CD4-positive, alpha-beta T cell treated with Interleukin-6 at 100 ng/mL for 8 hours (primary cell): ENCODE data around the gene JAKMIP3.

Source experiments
- DNase-seq: peaks from one replicate; pipeline ENCODE4 v3.0.0-alpha.2; 2020; ENCODE audit warnings: mixed read lengths, low spot score

Gene JAKMIP3

DNA sequence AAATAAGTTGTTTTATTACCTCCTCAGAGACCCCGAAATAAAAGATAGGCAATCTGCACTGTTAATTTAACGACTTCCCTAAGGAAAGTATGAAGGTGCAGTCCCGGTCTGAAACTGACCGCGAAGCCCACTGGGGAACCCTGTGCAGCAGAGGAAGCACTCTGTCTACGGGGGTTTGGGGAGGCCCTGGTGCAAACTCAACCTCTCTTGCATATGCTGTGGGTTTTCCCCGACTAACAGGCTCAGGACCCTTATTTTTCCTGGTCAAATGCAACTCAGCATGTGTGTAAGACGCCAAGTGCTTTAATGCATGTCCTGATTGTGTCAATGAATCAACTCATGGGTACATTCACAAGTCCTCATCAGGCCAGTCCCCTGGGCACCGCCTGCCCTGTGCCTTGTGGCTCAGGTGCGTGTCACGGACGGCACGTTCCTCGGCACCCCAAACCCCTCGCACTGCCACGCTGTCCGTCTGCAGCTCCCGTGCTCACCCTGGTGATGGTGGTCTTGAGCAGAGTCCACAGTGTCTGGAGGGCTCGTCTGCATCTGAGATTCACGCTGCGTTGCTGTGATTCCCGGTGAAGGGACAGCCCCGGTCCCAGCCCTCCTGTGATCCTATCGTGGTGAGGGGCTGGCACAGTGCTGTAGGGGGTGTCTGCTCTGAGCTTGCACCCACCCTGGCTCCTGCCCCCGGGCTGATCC lies 33.8 kb downstream of the JAKMIP3 start:
- DNase-seq: no peak

DNA sequence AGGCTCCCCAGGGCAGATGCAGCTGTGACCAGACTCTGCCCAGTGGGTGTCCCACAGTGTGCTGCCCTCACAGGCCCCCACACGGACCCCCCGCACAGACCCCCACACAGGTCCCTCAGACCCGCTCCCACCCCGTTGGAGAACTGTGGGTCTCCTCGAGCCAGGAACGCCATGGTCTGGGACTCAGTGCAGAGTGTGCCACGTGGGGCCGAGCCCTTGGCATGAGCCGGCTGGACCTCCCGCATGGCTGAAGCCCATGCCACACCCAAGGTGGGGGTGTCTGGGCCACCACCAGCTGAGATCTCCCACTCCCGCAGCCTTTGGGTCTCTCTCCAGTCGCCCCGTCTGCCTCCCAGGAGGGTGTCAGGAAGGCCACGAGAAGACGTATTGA lies 34.3 kb downstream of the JAKMIP3 start:
- DNase-seq: no peak

DNA sequence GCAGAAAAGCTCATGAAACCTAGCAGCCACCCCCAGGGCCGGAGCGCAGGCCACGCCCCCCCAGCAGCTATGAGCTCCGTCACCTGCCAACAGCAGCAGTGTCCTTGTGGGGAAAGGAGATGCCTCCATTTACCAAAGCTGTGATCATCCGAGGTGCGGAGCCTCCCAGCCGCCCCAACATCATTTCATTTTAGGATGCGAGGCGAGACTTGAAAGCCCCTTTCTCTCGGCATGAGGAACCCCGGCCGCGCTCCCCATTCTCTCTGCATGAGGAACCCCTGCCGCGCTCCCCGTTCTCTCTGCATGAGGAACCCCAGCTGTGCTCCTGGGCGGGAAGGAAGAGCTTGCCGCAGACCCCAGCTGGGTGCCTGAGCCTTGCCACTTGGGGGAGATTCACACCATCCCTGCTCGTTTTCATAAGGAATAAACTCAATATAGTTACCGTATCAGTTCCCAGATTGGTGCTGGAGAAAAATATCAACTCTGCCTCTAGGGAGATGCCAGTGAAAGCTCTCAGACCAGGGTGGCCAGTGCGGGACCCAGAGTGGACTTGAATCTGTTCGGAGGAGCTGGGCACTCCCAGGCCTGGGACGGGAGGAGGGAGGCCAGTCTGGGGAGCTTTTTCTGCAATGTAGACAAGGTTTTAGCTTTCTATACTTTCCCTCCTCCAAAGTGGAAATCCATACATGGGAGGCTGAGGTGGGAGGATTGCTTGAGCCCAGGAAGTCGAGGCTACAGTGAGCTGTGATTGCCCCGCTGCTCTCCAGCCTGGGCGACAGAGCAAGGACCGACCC lies 35.0 kb downstream of the JAKMIP3 start:
- DNase-seq: no peak

DNA sequence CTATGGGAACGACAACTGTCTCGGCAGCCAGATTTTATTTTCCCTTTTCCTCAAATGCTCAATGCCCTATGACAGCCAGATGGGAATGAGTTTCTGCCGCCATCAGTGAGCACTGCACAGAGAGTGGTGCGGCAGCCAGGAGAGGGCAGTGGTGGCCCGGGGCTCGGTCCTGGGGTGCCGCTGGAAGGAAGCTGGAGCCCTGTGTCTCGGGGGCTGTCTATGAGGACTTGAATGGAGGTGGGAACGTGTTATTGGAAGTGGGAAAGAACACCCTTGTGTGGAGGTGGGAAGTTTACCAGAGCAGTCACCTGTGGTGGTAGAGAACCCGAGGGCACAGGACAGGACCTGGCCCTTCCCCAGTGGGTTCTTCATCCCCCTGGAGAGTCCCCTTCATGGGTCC lies 35.8 kb downstream of the JAKMIP3 start:
- DNase-seq: no peak

DNA sequence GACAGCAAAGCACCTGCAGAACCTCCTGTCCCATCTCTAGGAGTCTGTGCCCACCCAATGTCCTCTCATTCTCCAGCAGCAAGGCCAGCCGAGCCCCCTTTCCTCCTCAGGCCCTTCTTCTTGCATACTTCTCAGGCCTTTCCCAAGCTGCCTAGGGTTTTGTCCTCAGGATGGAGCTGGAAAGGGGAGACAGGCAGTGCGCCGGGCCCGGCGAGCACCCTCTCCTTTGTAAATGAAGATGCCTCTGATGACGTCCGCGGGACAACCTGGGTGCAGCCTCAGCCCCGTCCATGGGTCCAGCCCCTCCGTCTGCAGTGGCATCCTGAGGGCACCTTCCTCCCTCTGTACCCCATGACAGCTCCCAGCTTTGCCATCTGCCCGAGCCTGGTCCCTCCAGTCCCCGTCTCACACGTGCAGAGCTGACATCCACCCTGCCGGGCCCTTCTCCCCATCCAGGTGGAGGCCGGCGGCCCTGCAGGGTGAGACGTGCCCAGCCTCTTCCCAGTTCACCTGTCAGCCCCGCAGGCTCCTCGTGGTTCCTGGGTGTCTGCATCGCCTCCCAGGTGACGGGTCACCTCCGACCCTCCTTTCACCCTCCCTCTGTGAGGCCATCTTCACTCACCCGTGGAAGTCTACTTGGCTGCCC lies 36.4 kb downstream of the JAKMIP3 start:
- DNase-seq: no peak

DNA sequence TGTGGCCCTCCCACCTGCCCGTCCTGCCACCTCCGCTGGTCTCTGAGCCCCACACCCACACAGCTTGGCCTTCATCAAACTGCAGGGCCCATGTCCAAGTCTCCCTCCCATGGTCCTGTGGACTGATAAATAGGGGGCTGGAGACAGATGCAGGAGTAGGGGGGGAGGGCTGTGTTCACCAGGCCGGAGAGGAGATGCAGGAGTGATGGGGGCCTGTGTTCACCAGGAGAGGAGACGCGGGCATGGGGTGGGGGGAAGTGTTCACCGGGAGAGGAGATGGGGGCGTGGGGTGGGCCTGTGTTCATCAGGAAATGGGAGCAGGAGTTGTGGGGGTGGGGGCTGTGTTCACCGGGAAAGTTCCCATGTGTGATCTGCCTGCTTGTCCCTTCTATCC lies 37.0 kb downstream of the JAKMIP3 start:
- no peak for DNase-seq

DNA sequence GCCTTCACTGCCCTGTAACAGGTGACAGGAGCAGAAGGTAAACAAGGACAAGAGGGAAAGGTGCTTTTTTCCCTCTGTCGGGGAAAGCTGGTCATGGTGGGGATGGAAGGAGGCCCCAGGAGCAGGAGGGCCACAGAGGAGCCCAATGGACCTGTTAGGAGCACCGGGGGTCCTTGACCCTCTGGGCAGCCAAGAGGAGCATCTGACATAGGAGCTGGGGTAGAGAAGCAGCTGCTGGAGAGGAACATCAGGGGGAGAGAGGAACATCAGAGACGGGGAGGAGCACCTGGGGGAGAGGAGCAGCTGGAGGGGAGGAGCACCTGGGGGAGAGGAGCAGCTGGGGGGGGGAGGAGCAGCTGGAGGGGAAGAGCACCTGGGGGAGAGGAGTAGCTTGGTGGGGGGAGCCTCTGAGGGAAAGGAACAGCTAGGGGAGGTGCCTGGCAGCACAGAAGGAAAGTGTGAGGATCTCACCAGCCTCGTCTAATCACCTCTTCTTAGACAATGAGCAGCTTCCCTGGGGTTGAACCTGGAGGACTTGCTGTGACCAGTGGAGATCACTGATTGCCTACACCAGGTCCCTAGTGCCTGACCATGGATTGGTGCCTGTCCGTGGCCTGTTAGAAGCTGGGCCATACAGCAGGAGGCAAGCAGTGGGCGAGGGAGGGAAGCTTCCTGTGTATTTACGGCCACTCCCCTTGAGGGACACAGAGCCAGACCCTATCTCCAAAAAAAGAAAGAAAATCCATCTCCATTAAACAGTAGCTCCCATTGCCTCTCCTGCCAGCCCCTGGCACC lies 37.6 kb downstream of the JAKMIP3 start:
- DNase-seq: no peak

DNA sequence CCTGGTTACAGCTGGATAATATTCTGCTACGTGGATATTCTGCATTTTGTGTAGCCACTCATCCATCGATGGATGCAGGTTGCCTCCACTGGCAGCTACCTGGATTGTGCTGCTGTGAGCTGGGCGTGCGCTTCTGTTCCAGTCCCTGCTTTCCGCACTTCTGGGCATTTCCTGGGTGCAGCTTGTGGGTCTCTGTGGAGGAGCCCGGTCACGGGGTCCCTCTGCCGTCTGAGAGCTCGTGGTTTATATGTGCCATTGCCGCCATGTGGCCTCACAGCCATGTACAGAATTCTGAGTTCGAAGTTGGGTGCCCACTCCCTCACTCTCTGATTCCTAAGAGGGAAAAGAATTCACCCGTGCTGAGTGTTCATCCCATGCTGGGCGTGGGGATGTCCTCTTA lies 38.3 kb downstream of the JAKMIP3 start:
- DNase-seq: no peak

DNA sequence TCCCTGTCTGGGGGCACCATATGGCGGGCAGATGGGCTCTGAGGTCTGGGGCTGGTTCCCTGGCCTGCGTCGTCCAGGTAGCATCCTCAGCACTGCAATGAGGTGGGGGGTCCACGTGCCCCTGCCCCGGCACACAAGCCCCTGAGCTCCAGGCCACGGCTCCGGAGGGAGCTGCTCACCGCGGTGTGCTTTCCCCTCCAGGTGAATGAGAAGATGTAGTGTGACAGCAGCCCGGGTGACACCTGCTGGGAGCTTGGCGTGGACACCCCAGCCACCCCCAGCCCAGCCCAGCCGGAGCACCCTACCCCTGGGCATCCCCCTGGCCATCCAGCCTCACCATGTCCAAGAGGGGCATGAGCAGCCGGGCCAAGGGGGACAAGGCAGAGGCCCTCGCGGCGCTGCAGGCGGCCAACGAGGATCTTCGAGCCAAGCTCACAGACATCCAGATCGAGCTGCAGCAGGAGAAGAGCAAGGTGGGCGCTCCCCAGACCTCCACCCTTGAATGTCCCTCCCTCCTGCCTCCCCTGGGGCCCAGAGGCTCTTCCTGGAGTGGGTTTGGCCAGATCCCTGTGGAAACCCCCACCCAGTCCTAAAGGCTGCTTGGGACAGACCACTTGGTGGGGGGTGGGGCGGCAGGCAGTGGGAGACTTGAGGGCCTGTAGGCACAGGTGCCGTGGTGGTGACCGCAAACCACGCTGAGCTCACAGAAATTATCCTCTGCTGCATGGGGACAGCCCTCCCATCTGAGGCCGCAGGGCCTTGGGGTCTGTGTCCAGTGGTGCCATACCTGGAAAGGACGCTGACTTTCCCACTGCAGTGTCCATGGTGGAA lies 38.9 kb downstream of the JAKMIP3 start:
- no peak for DNase-seq

DNA sequence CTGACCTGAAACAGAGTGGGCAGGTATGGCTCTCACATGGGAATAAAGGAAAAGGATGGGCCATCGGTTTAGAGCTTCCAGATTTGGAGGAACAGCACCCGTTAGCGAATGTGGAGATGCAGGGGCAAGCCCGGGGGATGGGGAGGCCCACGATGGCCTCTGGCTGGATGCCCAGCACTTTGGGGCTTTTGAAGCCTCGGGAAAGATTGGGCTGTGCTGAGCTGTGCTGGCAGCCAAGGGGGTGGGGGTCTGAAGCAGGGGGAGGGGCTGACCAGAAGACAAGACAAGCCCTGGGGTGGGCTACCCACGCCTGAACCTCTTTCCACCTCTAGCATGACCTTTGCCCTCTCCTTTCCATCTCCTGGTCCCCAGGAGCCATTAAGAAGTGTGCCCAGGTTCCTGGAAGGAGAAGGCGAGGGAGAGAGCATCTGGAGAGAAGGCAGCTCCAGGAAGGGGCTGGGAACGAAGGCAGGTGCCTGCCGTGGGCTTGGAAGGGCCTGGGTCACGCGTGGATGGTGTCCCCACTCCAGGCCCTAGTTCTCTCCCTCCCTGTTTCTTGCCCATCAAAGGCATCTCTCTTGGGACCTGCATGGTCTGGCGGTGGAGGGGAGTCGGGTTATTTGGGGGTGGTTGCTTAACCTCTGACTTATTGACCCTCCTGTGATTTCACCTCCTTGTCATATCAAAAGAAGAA lies 39.7 kb downstream of the JAKMIP3 start:
- DNase-seq: no peak

DNA sequence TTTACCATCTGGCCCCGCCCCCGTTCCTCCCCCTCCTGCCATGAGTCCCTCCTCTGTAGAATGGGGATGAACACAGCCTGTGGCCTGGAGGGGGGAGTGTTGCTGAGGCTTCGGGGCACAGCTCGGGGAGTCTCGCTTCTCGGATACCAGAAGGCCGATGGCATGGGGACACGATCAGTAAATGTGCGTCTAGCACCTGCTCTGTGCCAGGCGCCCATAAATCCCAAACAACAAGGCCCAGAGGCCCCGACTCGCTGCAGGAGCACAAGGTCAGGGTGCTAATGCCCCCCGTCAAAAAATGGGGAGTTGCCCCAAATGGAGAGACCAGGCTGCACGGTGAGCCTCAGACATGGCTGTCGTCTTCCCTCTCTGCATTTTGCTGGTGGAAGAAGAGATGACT lies 40.7 kb downstream of the JAKMIP3 start:
- no peak for DNase-seq

DNA sequence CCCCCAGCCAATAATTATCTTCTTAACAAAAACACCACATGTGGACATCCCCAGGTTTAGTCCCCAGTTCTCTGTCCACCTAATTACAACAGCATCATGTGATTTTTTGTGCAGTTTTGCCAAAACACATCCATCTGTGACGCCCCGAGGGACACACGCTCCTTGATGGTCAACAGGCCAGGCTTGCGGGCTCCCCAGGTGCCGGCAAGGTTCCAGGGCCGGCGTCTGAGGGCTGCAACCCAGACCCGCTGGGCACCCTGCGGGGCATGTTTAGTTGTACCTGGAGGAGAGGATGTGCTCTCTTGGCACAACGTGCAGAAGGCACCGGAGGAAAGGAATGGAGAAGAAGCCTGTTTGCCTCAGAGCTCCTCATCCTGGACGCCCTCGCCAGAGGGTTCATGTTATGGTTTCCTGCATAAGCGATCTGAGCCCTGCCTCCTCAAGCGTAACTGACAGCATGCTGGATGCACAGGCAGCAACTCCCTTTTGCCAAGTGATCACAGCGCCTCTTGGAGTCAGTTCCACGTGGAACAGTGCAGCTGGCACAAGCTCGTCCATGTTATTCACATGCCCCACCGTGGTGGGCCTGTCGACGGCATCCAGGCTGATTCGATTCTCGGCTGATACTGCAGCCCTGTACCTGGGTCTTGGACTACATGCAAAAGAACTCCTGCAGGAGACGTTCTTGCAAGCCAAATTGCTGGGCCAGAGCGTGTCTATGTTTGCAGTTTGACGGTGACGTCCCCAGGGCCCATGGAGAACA lies 41.6 kb downstream of the JAKMIP3 start:
- no peak for DNase-seq

DNA sequence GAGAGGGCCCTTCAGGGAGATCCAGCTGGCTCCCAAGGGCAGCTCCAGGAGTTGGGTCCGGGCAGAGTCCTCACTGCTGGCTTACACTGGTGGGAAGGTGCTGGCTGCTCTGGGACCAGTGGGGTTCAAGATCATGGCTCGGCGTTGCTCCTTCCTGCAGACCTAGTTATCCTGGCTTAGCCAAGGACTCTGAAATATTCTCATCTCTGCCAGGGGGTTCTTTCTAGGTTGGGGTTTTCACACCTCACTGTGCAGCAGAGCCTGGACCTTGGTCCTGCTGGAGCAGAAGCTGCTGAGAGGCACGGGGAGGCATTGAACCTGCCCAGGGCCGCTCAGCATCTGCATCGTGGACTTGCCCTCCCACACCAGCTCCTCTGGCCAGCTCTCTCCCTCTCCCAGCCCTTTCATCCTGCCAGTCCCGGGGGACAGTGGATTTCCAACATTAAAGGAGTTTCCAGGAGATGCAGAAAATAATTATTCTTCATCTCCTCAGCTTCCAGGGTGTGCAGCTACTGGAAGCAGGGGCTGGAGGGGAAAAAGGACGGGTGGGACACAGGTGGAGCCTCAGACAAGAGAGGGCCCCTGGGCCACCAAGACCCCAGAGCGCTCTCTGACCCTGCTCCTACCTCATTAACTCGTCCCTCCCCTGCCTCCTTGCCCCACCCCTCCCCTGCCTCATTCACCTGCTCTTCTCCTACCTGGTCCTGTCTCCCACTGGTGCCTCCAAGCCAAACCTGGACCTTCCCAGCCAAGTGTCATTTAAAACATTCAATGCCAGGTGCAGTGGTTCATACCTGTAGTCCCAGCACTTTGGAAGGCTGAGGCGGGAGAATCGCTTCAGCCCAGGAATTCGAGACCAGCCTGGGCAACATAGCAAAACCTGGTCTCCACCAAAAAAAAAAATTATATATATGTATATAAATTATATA lies 42.5 kb downstream of the JAKMIP3 start:
- DNase-seq: no peak

DNA sequence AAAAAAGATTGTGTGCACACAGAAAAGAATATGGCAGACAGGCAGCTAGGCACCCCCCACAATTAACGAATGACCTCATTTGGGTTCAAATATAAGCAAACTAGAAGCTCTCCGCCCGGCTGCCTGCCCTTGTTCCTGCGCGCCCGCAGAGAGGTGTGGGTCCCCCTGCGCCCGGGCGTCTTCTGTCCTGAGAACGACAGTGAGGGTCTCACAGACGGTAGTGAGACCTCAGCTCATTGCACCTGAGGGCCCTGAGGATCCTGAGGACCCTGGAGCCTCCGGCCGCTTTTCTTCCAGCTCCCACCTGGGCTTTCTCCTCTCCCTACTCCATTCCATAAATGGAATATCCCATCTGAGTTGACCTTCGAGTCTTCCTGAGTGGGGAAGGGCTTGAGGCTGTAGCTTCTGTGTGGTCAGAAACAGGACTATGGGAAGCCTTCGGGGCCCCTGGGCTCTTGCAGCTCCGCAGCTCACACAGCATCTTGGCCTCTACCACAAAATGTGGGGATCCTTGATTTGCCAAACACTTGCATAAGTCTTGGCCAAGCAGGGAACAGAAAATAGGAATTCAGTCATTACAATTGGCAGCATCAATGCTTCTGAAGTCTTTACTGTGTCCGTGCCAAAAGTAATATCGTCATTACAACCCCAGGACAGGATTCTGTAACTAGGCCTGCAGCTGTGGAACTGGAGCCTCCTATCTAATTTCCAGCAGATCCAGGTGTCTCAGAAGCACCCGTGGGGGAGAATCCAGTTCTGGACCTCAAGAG lies 43.8 kb downstream of the JAKMIP3 start:
- DNase-seq: no peak

DNA sequence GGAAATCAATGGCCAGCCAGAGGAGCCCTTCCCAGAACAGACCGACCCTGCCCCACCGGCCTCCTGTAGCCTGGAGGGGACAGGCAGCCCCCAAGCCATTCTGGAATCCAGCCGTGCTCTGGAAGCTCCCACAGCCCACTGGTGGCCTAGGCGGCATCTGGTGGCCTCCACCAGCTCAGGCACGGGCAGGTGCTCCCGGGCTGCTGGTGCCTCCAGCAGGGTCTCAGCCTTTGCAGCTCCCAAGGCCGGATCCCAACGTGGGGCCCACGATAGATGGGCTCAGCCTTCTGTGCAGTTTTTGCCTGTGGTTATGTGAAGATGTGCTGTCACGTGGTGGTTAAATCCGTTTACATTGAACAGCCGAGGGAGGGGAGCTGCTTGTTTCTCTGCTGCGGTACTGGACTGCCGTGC lies 44.4 kb downstream of the JAKMIP3 start:
- DNase-seq: no peak

DNA sequence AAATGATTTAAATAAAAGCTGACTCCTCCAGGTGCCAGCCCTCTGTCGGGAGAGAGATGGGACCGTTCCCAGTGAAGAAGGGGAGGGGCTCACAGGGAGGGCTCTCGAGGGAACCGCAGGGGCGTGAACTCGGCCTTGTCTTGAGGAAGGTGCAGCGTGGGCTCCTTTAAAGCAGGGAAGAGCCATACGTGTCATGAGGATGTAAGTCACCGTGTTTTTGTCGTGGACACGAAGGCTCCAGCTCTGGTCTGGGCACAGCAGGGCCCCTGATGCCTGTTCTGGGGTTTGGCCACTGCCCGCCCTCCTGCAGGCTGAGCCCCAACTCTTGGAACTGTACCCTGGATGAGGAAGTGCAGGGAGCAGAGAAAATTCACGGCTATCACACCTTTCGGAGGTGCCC lies 45.0 kb downstream of the JAKMIP3 start:
- DNase-seq: no peak

DNA sequence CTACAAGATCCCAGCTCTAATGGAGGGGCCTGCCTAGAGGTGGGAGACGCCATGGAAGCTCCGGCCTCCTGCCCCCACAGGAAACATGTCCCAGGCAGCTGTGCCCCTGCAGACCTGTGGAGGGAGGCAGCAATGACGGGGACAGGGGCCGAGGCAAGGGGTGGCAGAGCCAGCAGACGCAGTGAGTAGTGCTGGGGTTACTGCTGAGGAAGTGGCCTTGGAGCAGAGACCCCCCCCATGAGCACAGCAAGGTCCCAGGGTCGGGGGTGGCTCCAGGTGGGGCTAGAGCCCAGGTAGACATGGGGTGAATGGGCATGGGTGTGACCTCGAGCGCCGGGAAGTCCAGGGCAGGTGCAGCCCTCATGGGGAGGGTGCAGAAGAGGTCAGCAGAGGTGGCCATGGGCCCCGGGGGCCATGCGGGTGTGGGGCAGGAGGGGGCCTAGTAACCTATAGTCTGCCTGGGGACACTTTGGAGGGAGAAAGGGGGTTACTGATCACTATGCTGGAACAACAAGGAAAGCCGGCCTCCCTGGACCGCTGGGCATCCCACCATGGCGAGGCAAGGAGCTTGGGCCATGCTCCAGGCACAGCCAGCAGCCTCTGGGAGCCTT lies 45.5 kb downstream of the JAKMIP3 start:
- DNase-seq: no peak

DNA sequence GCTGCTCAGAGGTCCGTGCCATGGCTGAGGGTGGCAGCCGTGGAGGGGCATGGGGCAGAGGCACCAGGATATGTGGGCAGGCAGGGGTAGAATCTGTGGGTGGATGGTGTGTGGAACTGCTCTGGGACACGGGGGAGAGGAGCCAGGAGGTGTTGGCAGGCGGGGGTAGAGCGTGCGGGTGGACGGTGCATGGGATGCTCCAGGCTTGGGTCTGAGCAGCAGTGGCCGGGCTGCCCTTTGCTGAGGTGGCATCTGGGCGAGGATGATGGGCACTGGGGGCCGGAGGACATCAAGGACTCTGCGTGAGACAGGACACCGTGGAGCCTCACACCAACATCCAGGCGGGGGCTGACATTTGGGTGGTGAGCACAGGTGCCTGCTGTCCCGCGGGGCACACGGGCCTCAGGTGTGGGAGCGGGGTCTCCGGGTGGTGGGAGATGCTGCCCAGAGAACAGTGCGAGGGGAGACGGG lies 46.2 kb downstream of the JAKMIP3 start:
- DNase-seq: no peak
